Activated CD4-positive, alpha-beta T cell treated with anti-CD3 and anti-CD28 coated beads, Interleukin-2, amount 10 ng/mL, durations not matched to agents 7 days and 5 days (primary cell): ENCODE measurements around the gene NPC2. TPM values are rescaled to one million over a fixed set of nuclear protein-coding genes. Genes with fewer than 3 reads are reported as not detected.

ENCODE experiments used
- CTCF ChIA-PET: fragments of 350-600 bp; sonication (Branson Sonifier 250); formaldehyde crosslinking; loops from one replicate; lab custom pipeline; 2021; ENCODE audit warnings: antibody characterized with exemption; lab: Charles Lee
- POLR2A ChIA-PET: fragments of 350-600 bp; sonication (Branson Sonifier 250); formaldehyde crosslinking; loops from one replicate; lab custom pipeline; 2021; ENCODE audit warnings: antibody characterized with exemption; lab: Charles Lee
- DNase-seq: peaks from one replicate; pipeline ENCODE4 v3.0.0-alpha.2; 2020
- H3K27ac Mint-ChIP-seq: one replicate; pipeline ENCODE4 v1.8.0; 2021; ENCODE audit warnings: mild to moderate bottlenecking, moderate library complexity, mixed read lengths
- H3K27me3 Mint-ChIP-seq: one replicate; pipeline ENCODE4 v1.8.0; 2021; ENCODE audit warnings: mixed read lengths
- H3K36me3 Mint-ChIP-seq: one replicate; pipeline ENCODE4 v1.8.0; 2021; ENCODE audit warnings: low read depth, mixed read lengths
- H3K4me1 Mint-ChIP-seq: one replicate; pipeline ENCODE4 v1.8.0; 2021; ENCODE audit warnings: mixed read lengths
- H3K4me3 Mint-ChIP-seq: one replicate; pipeline ENCODE4 v1.8.0; 2021; ENCODE audit warnings: mild to moderate bottlenecking, moderate library complexity, mixed read lengths
- H3K9me3 Mint-ChIP-seq: one replicate; pipeline ENCODE4 v1.8.0; 2021; ENCODE audit warnings: mixed read lengths
- total RNA-seq, 2 experiments: library from RNA; stranded (reverse); gene quantifications; one replicate each; pipeline ENCODE4 v1.2.3, GENCODE V29; 2021

Gene NPC2
- total RNA-seq, 2 experiments from 2014 or later: 54.1 to 74.1 TPM

DNA sequence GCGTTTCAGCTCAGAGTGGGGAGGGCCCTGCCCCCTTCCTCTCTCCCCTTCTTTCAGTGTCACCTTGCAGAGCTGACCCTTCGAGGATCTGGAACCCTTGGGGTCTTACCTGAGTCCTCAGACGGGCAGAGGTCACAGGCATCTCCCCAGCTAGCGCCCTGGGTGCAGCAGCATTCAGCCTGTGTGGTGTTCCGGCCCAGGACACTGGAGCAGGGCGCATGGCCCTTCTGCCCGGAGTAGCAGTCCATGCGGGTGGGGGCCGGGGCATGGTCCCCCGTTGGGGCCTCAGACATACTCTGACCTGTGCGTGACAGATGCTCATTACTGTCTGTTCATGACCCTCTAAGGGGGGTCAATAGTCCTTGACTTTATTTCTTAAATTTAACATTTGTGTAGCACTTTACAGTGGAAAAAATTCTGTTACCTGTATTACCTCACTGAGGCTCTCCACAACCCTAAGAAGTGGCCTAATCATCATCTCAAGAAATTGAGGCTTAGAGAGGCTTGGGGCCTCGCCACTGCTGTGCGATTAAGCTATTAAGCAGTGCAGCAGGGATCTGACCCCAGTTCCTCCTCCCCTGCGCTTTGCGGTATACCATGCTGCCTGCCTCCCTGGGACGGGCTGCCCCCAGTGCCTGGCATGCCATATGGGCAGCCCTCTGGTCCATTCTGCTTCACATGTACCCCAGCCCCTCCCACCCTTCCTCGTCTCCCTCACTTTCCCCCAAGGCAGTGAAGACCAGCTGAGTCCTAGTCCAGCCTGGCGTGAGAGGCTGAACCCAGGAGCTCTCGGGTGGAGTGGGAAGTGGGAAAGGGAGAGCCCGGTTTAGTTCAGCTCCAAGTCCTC is 12.0 kb upstream of the NPC2 start:
- DNase-seq: no peak
- H3K9me3 Mint-ChIP-seq: no peaks in the 10 kb centered on the region
- H3K36me3 Mint-ChIP-seq: no peaks in the 10 kb centered on the region
- ChIA-PET CTCF (no interaction called here), POLR2A (no interaction called here)
- peaks cover 8% of the 10 kb centered on the region for H3K4me1 Mint-ChIP-seq
- H3K4me3 Mint-ChIP-seq: no peak overlapping the region
- H3K27me3 Mint-ChIP-seq: peaks cover 3% of the 10 kb centered on the region
- H3K27ac Mint-ChIP-seq: no peak overlapping the region

- Mint-ChIP-seq H3K27me3 (peaks cover 3% of the 10 kb centered on the region), H3K4me1 (peaks cover 8% of the 10 kb centered on the region), H3K36me3 (no peaks in the 10 kb centered on the region), H3K4me3 (no peak overlapping the region), H3K9me3 (no peaks in the 10 kb centered on the region), H3K27ac (no peak overlapping the region)
- POLR2A ChIA-PET: no interaction called here
- no peak for DNase-seq
- CTCF ChIA-PET: no interaction called here
Measured at GRCh38 chr14:74504412-74504811, 11.3 kb upstream of the NPC2 start.

DNA sequence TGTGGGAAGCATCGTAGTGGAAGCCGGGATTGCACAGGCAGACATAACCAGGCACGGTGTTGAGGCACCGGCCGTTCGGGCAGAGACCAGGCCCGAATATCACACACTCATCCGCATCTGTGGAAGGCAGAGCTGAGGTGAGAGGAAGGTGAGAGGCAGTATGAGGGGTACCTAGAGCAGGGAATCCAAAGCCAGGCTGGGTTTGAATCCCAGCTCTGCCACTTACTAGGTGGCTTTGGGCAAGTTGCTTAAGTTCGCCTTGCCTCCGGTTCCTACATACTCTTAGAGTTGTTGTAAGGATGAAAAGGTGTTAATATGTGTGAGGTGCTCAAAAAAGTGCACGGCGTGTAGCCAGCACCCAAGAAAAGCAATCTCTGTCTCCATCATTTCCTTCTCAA is 10.8 kb upstream of the NPC2 start:
- DNase-seq: no peak
- Mint-ChIP-seq H3K4me3 (no peak overlapping the region), H3K36me3 (no peaks in the 10 kb centered on the region), H3K27me3 (peaks cover 3% of the 10 kb centered on the region), H3K9me3 (no peaks in the 10 kb centered on the region), H3K4me1 (peaks cover 8% of the 10 kb centered on the region), H3K27ac (no peak overlapping the region)
- CTCF ChIA-PET: no interaction called here
- POLR2A ChIA-PET: no interaction called here

DNA sequence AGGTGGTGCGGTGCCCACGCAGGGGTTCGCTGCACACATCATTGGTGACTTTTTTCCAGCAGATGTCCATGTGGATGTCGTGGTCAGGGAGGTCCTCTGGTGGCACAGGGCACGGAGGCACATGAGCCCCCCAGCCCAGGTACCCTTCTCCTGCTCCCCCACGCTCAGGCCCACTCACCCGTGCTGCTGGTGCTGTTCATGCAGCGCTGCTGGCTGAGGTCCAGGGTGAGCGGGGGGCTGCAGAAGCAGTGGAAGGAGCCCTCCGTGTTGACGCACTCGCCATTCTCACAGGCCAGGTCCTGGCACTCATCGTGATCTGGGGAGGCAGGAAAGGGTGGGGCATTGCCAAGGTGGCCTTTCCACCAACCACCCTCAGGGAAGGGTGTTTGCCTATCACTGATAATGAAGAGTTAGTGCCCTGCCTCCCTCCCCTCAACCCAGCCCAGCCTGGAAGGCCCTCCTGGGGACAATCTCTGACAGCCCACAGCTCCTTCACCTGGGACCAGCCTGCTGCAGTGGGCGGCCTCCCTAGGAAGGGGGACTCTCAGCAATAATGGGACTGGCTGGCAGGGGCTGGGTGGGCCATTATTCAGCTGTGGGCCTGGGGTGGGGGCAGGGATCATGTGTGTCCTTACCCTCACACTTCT is 10.3 kb upstream of the NPC2 start:
- Mint-ChIP-seq H3K4me1 (peaks cover 8% of the 10 kb centered on the region), H3K9me3 (no peaks in the 10 kb centered on the region), H3K27ac (no peak overlapping the region), H3K4me3 (no peak overlapping the region), H3K36me3 (no peaks in the 10 kb centered on the region), H3K27me3 (peaks cover 3% of the 10 kb centered on the region)
- CTCF ChIA-PET: interaction anchor here (1.0 to 1.5 kb wide), 3 partner anchors 7 to 109 kb away, joined by 3 read pairs; partner anchors contain the start of genes ISCA2, LTBP2 and NPC2
- POLR2A ChIA-PET: no interaction called here
- no peak for DNase-seq

DNA sequence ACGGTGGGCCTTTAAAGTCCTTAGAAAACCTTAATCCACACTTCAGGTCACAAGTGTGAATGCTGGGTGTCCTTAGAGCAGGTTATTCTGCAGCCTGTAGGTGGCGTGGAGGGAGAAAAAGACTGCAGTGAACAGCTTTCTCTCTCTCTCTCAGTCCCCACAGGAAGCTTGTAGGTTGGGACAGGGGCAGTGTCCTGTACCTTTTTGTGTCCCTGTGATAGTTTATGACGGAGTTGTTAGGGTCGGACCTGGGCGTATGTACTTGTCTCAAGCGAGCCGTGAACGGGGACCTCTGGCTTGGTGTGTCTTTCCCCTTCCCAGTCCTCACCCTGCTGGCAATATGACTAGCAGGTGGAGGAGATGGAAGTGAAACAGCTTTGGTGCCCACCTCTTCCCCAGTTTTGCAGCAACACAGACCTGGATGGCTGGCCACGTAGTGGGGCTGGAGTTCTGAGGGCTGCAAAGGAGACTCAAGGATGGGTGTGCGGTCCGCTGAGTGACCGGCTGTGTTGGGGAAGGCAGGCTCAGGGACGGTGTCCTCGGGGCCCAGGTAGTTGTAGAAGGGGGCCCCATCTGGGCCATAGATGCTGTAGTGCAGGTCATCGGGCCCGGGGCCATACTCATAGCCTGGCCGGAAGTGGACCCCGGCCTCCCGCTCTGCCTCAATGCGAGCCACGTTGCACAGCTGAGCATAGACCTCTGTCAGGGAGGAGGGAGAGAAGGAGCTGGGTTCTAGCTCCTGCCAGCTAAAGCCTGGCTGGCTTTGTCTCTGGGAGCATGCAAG is 9.3 kb upstream of the NPC2 start:
- peaks cover 2% of the 10 kb centered on the region for H3K27me3 Mint-ChIP-seq
- CTCF ChIA-PET: interaction anchor here (1.0 to 1.5 kb wide), 3 partner anchors 8 to 110 kb away, joined by 3 read pairs; partner anchors contain the start of genes ISCA2, LTBP2 and NPC2
- H3K4me1 Mint-ChIP-seq: peaks cover 8% of the 10 kb centered on the region
- no peaks in the 10 kb centered on the region for H3K9me3 Mint-ChIP-seq
- no peaks in the 10 kb centered on the region for H3K36me3 Mint-ChIP-seq
- DNase-seq: peak; percentile 22
- POLR2A ChIA-PET: no interaction called here
- no peak overlapping the region for H3K27ac Mint-ChIP-seq
- no peak overlapping the region for H3K4me3 Mint-ChIP-seq

DNA sequence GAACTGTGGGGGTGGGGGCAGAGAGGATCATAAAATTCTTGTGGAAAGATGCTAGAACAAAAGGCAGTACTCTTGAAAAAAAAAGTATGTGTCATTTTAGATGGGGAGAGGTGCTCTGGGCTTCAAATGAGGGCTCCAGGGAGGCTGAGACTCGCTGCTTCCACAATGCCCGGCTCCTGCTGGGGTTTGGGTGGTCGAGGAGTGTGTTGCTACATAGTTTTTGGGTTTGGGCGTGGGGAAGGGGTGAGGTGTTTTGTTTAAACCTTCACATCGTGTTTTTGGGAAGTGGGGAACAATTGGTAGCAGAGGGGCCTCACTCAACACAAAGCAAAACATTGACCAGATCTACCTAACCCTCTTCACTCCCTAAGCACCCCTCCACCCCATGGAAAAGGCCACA is 8.6 kb upstream of the NPC2 start:
- no peak for DNase-seq
- no peaks in the 10 kb centered on the region for H3K27me3 Mint-ChIP-seq
- no peaks in the 10 kb centered on the region for H3K36me3 Mint-ChIP-seq
- no peak overlapping the region for H3K27ac Mint-ChIP-seq
- H3K4me3 Mint-ChIP-seq: no peak overlapping the region
- peaks cover 8% of the 10 kb centered on the region for H3K4me1 Mint-ChIP-seq
- CTCF ChIA-PET: interaction anchor here (1.5 kb wide), 1 partner anchor 9 kb away, joined by 3 read pairs; no protein-coding TSS in a partner anchor
- POLR2A ChIA-PET: no interaction called here
- H3K9me3 Mint-ChIP-seq: no peaks in the 10 kb centered on the region

- POLR2A ChIA-PET: no interaction called here
- no peaks in the 10 kb centered on the region for H3K27me3 Mint-ChIP-seq
- no peaks in the 10 kb centered on the region for H3K9me3 Mint-ChIP-seq
- no peaks in the 10 kb centered on the region for H3K36me3 Mint-ChIP-seq
- H3K4me3 Mint-ChIP-seq: no peak overlapping the region
- CTCF ChIA-PET: no interaction called here
- peaks cover 10% of the 10 kb centered on the region for H3K4me1 Mint-ChIP-seq
- H3K27ac Mint-ChIP-seq: no peak overlapping the region
- no peak for DNase-seq
Measured at GRCh38 chr14:74501135-74501614, 8.1 kb upstream of the NPC2 start.

- Mint-ChIP-seq H3K9me3 (no peaks in the 10 kb centered on the region), H3K4me3 (no peak overlapping the region), H3K36me3 (no peaks in the 10 kb centered on the region), H3K27me3 (no peaks in the 10 kb centered on the region), H3K4me1 (peaks cover 14% of the 10 kb centered on the region), H3K27ac (no peak overlapping the region)
- POLR2A ChIA-PET: no interaction called here
- no peak for DNase-seq
- CTCF ChIA-PET: interaction anchor here (1.5 kb wide), 1 partner anchor 118 kb away, joined by 6 read pairs; no protein-coding TSS in a partner anchor
Measured at GRCh38 chr14:74500417-74501134, 7.5 kb upstream of the NPC2 start.

DNA sequence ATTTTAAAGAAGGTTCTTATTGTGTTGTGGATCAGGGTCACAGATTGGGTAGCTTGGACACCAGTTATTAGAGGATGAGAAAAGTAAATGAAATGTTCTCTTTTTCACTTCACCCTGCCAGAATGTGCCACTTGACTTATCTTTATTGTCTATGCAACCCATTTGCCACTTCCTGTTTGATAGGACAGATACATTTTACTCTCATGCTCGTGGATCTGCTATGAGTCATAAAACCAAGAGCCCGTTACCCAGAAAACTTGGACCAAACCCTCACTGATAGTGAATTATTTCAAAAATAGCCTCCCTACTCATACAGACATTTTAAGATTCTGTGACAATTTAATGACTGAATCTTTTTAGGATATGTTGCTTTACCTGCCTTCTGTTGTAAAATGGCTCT is 2.3 kb upstream of the NPC2 start:
- Mint-ChIP-seq H3K27me3 (no peaks in the 10 kb centered on the region), H3K36me3 (peaks cover 5% of the 10 kb centered on the region), H3K4me3 (no peak overlapping the region), H3K9me3 (no peaks in the 10 kb centered on the region), H3K4me1 (peaks cover 22% of the 10 kb centered on the region), H3K27ac (no peak overlapping the region)
- no peak for DNase-seq
- ChIA-PET CTCF (no interaction called here), POLR2A (no interaction called here)

DNA sequence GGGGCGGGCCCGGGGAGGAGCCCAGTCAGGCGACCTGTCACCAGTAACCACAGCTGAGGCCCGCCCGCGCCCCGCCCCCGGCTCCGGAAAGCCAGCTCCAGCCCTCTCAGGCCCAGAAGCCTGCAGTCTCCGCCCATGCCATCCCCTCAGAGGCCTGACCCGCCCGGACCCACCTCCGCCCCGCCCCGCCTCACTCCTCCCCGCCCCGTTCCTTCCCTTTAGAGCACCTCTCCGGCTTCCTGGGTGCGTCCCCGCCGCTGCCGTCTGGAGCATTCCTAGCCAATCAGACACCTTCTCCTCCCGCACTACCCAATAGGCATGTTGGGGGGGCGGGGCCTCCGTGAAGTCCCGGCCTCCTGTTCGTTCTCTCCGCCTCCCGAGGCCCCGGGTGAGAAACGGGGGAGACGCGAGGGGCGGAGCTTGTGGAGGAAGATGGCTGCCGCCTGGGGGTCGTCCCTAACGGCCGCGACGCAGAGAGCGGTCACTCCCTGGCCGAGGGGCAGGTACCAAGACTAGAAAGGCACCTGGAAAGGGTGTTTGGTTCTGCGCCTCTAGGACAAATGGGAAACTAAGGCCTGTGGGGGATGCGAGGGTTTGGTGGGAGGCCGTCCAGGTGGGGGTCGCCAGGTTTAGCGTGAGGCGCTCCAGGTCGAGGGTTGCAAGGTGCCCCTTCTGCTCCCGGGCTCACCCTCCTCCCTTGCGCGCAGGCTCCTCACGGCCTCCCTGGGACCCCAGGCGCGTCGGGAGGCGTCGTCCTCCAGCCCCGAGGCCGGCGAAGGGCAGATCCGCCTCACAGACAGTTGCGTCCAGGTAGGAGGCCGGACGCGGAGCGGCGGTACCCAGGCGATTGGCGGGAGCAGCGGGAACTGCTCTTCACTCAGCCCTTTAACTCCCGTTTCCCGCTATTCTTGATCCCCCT is 497 bp upstream of the NPC2 start, which contains the start of gene ISCA2:
Gene ISCA2 (plus strand): TSS at position 423 of the 919 bp plus-strand sequence. CDS start 10 bp downstream, at position 433.
- Mint-ChIP-seq H3K9me3 (no peaks in the 10 kb centered on the region), H3K4me3 (no peak within 1 kb of the TSS), H3K27me3 (no peaks in the 10 kb centered on the region), H3K4me1 (peaks cover 33% of the 10 kb centered on the region), H3K27ac (no peak within 1 kb of the TSS), H3K36me3 (peaks cover 5% of the 10 kb centered on the region)
- CTCF ChIA-PET: interaction anchor here (0.7 to 1.2 kb wide), 4 partner anchors 9 to 32 kb away, joined by 3 read pairs; no protein-coding TSS in a partner anchor
- POLR2A ChIA-PET: interaction anchor here (0.6 kb wide), 1 partner anchor 1444 kb away, joined by 3 read pairs; no protein-coding TSS in a partner anchor
- peak; percentile 100 for DNase-seq
